Stimulated activated CD8-positive, alpha-beta memory T cell treated with anti-CD3 and anti-CD28 coated beads, Interleukin-12 subunit alpha, Interleukin-12 subunit beta, amount 100 ng/mL, for 24 hours (primary cell): Measurements from ENCODE around the gene PFKFB2.

Experiments used
- DNase-seq: peaks from one replicate; pipeline ENCODE4 v3.0.0-alpha.2; 2020; ENCODE audit errors: extremely low read depth

Gene PFKFB2

GRCh38 chr1:207088701-207089626, 35.9 kb downstream of the PFKFB2 start, which contains the start of gene C4BPB:
Gene C4BPB (plus strand): TSS chr1:207088860. CDS start chr1:207089532, 672 bp downstream.
- DNase-seq: no peak

GRCh38 chr1:207089627-207090355, 36.7 kb downstream of the PFKFB2 start:
- DNase-seq: no peak

GRCh38 chr1:207091200-207091908, 38.3 kb downstream of the PFKFB2 start:
- no peak for DNase-seq

GRCh38 chr1:207093944-207094343, 40.9 kb downstream of the PFKFB2 start:
- DNase-seq: no peak

GRCh38 chr1:207097871-207098324, 44.8 kb downstream of the PFKFB2 start:
- no peak for DNase-seq

- no peak for DNase-seq
These were observed 48.6 kb downstream of the PFKFB2 start for GRCh38 chr1:207101720-207102119.

GRCh38 chr1:207102146-207102545, 49.1 kb downstream of the PFKFB2 start:
- no peak for DNase-seq

- no peak for DNase-seq
These were observed 49.6 kb downstream of the PFKFB2 start for GRCh38 chr1:207102659-207103058.

GRCh38 chr1:207103892-207104373, 50.9 kb downstream of the PFKFB2 start, which contains the start of gene C4BPA:
Gene C4BPA (plus strand): TSS chr1:207104233. CDS start chr1:207113026, 8,793 bp downstream.
- no peak for DNase-seq

- DNase-seq: no peak
These were observed 55.9 kb downstream of the PFKFB2 start for GRCh38 chr1:207109004-207109403.

- no peak for DNase-seq
These were observed 59.7 kb downstream of the PFKFB2 start for GRCh38 chr1:207112616-207113296.

- no peak for DNase-seq
These were observed 62.2 kb downstream of the PFKFB2 start for GRCh38 chr1:207115269-207115668.

- no peak for DNase-seq
These were observed 71.3 kb downstream of the PFKFB2 start for GRCh38 chr1:207124389-207124788.

- no peak for DNase-seq
These were observed 75.4 kb downstream of the PFKFB2 start for GRCh38 chr1:207128336-207128921.

GRCh38 chr1:207129053-207129452, 76.0 kb downstream of the PFKFB2 start:
- DNase-seq: no peak
